ENCODE measurements around the gene FNIP2.

GRCh38 chr4:158770671-158771070, 1.8 kb downstream of the FNIP2 start:
- no peak for TF ChIP-seq CTCF (IDR thresholded peaks at IDR 0.05 in 8 of 11, conservative IDR thresholded peaks at IDR 0.05 in 3 of 11)
- TF ChIP-seq POLR2AphosphoS5 (IDR thresholded peaks at IDR 0.05), result no peak
- TF ChIP-seq POLR2A (IDR thresholded peaks at IDR 0.05), result no peak
